HG02870 (cell line): ENCODE results near the gene KRT7.
"Not testable (repeated sequence)": the region's sequence is repeated elsewhere in the genome, so short reads cannot be mapped to it uniquely, and the experiment has no call there.

Experiments used
- ATAC-seq: cut with Tn5 transposase; IDR thresholded peaks from one replicate; pipeline ENCODE4 v1.9.1; 2021; ENCODE audit warnings: mild to moderate bottlenecking, moderate library complexity; ENCODE audit not compliant: unreplicated experiment

The KRT7 gene

DNA sequence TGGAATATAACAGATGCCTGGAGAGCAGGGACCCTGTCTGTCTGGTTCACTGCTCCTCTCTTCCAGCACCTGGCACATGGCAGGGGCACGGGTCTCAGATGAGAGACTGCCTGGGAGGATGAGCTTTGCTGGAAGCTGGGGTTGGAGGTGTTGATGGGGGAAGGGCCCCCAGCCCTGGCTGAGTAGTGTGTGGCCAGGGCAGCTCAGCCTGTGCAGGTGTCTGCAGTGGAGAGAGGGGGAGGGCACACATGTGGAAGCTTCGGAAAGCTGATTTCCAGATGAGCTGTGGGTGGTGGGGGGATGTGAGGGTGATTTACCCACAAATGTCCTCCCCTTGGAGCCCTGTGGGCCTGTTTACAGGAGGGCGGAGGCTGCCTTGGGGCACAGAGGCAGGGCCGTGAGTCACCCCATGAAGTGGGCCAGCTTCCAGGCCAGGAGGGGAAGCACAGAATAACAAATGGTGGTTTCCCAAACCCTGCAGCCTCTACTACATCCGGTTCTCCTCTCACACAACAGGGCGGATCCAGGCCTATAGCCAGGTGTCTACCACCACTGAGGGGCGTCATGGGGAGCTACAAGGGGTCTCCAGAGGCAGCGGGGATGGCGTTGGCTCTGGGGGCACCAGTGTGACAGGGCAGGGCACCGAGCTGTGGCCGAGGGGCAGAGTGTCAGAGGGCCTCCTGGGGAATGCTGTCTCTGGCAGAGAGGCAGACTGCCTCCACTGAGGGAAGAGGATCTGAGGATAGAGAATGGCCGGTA, 11.0 kb downstream of the KRT7 start:
- peak; percentile 86 for ATAC-seq

DNA sequence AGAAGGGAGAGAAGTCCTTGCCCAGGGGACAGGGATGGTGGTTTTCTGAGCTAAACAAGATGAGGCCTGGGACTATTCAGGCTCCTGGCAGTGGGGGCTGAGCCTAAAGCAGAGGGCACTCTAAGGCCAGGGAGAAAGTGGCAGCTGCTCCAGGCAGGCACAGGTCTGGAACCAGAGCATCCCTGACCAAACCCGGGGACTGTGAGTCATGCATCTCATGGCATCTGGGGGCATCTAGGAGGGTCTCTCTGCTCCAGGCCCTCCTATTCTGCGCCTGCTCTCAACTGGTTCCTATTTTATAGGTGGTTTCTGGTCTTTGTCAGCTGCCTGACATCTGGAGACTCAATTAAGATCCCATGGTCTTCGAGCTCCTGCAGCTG, 11.6 kb downstream of the KRT7 start:
- ATAC-seq, result peak; percentile 3

DNA sequence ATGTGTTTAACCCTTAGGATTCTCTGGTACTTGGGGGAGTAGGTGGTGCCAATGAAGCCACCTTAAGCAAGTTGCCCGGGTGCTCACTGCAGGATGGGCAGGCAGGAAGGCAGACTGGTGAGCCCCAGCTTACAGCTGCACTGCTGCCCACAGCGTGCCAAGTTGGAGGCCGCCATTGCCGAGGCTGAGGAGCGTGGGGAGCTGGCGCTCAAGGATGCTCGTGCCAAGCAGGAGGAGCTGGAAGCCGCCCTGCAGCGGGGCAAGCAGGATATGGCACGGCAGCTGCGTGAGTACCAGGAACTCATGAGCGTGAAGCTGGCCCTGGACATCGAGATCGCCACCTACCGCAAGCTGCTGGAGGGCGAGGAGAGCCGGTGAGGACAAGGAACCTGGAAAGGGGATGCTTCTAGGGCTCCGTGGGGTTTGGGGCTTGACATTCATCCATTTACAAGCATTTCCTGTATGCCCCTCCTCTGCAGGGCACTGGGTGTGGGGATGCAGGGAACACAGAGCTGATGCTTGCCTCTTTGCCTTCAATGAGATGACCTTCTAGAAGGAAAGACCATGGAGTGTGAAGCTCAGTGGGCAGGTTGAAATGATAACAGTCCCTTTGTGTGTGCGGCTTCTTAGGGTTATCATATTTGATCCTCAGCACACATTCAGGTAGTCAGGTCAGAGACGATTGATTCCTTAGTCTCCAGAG, 12.4 kb downstream of the KRT7 start:
- ATAC-seq, result no peak

DNA sequence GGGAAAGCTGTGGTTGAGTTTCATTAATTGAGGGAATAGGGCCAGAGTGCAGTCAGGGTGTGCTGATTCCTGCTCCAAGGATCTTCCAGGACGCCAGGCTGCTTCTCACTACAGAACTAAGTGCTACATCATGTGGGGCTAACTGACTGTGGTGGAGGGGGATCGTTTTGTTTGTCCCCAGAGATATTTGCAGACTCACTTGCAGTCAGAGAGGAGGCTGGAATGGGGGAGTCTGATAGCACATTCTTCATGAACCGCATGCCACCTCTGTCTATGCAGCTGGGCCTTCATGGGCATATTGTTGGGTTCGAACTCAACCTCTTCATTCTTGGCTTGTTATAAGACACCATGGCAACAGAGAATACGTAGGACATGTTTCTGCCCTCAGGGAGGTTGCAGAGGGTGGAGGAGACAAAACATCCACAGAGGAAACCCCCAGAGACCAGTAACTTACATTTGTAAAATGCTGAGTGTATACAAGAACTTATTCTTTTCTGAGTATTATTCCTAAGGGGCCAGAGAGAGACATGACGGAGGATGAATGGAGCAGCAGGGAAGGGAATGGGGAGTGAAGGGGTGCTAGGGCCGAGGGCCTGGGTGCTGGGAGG, 13.0 kb downstream of the KRT7 start:
- no peak for ATAC-seq

DNA sequence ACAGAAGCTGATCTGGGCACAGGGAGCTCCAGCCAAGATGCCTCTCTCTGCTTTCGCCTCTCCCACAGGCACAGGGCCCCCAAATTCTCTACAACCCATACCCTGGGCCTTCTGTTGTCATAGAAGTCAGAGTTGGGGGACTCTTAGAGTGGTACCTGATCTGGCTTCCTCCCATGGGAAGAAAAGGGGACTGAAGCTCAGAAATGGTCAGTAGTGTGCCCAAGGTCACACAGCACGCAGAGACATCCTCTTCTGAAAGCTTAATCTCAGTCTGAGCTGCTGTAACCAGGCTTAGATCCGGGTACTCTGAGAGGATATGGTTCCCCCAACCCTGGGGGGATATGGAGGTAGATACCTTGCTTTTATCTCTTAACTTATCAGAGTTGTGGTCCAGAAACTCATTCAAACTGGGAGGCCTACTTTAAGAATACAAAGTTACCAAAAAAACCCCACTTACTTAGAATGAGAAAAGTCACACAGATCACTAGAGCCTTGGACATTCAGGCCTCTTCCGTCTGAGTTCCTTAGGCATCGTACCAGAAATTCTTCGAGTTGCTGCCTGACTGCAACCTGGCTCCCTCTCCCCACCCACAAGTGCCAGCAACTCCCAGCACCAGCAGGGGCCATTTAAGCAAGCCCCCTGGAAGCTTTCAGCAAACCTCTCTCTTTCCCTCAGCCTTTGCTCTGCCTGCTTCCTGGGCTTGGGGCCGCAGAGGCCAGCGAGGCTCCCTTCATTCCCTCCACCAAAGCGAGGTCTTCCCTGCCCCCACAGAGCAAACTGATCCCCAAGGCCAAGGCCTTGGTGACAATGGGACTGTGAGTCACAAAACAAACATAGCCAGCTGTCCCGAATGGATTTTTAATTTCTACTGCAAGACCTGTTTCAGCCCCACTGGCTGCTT, 13.9 kb downstream of the KRT7 start:
- ATAC-seq, result no peak

DNA sequence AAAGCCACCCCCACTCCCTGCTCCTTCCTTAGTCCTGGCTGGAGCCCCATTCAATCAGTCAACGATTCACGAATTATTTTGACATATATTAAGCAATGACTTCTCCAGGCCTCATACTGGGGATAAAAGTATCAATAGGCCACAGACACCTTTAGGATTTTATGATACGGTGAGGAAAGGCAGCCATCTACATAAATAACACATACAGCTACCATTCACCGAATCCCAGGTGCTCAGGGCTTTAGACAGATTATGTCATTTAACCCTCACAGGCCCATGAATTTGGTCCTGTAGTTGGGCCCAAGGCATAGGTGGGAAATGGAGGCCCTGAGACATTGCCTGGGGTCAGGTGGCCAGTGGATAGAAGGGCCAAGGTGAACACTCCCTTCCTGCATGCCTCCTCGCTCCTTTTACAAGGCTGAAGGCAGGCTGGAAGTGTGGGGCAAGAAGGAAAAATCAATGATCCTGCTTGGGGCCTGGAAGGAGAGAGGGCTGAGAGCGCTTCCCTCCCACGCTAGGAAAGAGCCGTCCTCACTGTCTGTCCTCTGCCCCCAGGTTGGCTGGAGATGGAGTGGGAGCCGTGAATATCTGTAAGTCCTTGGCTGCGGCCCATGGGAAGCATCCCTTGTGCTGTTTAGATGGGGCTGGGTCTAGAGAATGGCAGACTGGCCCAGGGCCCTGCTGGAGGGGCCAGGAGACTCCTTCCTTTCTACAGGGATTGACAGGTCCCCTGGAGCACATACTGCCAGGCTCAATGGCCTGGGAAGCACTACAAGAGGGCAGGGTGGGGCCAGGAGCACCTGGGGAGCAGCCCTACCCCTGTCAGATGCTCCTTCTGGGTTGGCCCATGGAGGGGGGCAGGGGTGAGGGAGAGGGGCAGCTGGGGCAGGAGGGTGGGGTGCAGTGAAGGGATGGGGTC, 14.8 kb downstream of the KRT7 start:
- no peak for ATAC-seq

DNA sequence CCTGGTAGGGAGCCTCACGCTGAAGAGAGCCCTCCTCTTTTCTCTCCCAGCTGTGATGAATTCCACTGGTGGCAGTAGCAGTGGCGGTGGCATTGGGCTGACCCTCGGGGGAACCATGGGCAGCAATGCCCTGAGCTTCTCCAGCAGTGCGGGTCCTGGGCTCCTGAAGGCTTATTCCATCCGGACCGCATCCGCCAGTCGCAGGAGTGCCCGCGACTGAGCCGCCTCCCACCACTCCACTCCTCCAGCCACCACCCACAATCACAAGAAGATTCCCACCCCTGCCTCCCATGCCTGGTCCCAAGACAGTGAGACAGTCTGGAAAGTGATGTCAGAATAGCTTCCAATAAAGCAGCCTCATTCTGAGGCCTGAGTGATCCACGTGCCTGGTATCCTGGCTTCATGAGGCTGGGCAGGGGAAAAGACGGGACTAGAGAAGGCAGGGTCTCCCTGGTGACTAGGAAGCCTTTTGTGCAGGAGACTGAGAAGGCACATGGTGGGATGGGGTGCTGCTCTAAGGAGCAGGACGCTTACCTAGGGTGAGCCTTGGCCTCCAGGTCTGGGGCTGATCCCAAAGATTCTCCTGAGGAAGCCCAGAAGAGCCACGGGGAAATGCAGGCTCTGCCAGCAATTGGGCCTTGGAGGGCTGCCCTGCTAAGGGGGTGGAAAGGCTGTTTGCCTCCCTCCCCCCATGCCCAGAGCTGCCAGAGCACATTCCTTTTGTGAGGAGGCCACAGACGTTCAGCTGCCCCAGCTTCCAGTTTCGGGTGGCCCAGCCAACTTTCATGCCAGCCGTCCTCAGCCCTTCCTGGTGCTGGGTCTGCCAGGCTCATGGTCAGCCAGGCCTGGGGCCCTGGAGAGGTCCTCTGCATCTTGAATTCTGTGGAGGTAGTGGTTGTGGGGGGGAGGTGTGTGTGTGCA, 15.8 kb downstream of the KRT7 start:
- ATAC-seq, result no peak

DNA sequence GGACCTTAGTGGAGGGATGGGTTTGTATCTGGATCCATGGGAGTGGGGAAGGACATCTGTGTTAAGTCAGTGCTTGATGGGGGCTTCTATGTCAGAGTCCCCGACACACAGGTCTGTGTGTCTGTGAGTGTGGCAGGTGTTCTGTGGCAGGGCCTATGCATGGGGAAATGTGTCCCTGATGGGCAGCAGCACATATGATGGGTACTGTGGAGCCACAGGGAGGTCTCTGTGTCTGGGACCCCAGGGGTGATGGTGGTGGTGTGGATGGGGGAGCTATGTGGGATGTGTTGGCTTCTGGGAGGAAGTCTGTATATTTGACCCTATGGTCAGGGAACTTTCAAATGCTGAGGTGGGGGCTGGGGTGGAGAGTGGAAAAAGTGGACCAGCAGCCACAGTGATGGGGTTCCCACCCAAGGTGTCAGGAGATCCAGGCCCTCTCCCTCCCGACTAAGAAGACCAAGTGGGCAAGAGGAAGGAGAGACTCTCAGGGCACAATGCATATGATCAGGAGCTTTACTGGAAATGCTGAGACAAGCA, 16.5 kb downstream of the KRT7 start:
- no peak for ATAC-seq

DNA sequence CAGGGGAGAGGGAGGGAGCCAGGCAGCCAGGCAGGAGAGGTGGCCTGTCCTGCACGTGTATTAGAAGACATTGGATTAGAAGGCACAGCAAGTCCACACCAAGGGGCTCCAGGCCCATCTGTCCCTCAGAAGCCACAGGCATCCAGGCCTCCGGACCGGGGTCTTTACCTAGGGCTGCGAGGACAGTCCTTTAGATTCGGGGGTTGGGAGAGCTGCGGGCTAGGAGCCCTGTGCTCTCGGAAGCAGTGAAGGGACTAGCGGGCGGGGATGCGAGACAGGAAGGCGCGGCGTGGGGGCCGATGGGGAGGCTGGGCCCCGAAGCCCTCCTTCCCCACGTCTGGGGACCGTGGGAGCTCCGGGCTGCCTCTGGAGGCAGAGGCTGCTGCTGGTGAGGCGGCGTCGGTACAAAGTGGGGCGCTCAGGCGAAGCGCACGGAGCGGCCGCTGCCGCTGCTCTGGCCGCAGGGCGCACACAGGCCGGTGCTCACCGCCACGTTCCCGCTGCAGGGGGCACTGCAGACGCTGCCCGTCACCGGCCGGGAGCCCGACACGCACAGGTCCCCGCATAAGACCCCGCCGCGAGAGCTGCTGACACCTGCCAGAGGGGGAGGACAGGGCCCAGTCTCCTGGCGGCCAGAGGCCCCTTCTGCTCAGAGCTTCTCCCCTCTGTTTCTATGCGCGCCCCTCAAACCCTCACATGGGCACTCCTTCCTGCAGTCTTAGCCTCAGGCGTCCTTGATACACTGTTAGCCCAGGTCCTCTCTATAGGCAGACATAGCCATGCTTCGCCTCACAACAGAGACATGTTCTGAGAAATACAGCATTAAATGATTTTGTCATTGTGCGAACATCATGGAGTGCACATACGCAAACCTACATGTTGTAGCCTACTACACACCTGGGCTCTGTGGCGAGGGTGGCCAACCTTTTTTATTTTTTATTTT, 17.3 kb downstream of the KRT7 start:
- no peak for ATAC-seq

DNA sequence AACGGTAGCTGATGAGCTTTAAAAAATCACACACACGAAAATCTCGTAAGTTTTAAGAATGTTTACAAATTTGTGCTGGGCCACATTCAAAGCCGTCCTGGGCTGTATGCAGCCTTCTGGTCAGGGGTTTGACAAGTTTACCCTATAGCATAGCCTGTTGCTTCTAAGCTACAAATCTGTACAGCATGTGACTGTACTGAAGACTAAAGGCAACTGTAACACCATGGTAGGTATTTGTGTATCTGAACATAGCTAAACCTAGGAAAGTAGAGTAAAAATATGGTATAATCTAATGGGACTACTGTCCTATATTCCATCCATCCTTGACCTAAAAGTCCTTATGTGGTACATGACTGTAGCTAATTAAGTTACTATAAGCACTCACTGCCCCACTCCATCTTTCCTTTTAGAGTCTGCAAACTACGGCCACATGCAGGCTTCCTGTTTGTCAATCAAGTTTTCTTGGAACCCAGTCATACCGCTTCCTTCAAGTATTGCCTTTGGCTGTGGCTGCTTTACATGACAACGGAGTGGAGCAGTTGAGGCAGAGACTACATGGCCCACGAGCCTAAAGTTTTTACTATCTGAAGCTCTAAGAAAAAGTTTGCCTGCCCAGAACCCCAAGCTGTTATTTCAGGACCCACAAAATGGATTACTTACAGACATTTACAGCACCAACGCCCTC, 18.5 kb downstream of the KRT7 start:
- no peak for ATAC-seq

DNA sequence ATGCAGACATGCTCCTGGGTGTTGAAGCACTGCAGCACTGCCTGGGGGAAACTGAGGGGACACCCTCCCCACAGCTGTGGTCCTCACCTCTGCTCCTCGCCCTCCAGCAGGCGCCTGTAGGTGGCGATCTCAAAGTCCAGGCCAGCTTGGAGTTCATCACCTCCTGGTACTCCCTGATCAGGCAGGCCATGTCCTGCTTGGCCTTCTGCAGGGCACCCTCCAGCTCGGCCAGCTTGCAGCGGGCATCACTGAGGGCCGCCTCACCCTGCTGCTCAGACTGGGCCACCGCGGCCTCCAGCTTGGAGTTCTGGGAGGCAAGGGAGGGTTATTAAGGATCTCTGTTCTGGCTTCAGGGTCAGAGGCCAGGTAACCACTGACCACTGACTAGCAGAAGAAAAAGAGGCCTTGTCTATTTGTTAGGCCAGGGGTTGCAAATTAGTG, 19.2 kb downstream of the KRT7 start:
- not testable (repeated sequence) for ATAC-seq

DNA sequence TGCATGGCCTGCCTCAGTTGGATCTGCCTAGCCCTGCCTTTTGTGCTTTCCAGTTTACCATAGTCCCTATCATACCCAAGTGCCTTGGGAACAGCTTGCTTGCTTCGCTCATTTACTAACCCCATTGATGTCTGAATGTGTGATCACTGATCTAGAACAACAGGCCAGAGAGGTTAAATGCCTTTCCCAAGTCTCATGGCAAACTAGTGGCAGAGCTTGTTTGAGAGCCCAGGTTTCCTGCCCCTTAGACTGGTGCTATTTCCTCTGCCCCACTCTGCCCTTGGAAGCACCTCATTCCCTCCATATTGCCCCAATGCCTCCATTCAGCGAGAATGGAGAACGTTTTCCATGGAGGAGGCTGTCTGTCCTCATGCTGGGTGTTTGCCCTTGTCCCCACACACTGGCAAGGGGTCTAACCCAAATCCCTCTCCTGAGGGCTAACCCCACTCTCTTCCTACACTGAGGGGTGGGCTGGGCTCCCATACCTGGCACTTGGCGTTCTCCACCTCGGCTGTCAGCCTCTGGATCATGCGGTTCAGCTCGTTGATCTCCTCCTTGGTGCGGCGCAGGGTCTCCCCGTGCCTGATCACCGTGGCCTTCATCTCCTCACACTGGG, 19.8 kb downstream of the KRT7 start:
- ATAC-seq, result no peak

DNA sequence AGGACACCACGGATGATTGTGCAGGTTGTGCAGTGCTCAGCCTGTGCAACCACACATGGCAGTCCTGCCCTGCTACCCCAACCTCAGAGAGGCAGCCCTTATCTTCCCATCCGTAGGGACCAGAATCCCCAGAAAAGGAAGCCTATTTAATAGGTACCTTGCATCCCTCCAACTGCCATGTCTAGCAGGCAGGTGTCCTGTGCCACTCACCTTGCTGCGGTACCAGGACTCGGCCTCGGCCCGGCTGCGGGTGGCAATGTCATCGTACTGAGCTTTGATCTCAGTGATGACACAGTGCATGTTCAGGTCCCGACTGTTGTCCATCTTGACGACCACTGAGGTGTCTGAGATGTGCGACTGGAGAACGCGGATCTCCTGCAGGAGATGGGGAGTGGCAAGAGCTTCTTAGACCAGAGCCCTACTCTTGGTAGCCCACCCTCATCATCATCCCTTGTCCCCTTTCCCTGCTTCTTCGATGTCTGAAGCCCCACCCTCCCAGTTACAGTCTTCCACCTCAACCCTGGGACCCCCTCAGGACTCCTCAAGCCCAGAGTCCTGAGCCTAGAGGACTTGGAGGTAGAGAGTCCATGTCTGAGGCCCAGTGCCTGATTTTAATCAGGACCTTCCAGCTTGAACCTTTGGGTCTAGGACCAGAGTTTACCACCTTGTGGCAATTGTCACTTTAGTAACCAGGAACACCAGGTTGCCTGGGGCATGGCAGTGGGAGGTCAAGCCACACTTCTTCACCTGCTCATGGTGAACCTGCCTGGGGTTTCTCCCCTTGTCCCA, 20.5 kb downstream of the KRT7 start:
- no peak for ATAC-seq

DNA sequence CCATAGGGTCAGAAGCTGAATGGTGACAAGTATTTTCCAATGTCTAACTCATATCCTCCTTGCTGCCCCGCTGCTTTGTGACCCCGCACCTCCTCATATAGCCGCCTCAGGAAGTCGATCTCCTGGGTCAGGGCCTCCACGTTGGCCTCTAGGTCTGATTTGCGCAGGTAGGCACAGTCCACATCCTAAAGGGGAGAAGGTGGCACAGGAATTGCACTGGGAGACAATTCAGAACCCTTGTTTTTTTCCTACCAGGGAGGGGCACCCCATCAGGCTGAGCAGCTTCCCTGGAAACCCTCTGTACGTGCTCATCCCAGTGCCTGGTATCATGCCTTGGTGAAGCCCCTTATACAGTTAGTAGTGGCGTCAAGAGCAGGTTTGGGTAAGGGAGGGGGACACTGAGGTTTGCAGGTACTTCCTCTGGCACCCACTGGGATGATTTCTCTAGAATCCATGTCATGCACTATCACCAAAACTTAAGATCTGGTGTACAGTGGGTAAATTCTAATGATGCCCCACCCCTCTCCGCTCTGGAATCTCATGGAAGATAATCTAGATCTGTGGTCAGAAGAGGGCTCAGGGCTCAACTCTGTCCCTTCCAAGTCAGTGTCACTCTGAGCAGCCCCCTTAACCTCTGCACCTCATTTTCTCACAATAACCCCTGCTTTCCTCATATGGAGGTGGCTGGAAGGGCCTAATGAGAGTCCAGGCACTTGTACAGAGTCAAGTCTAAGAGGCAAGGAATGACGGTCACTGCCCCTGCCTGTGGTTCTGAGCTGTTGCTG, 21.3 kb downstream of the KRT7 start:
- no peak for ATAC-seq
